Measurements from ENCODE around the gene STARD9.
"Not testable (repeated sequence)": the region's sequence is repeated elsewhere in the genome, so short reads cannot be mapped to it uniquely, and the experiment has no call there.

STARD9 gene

DNA sequence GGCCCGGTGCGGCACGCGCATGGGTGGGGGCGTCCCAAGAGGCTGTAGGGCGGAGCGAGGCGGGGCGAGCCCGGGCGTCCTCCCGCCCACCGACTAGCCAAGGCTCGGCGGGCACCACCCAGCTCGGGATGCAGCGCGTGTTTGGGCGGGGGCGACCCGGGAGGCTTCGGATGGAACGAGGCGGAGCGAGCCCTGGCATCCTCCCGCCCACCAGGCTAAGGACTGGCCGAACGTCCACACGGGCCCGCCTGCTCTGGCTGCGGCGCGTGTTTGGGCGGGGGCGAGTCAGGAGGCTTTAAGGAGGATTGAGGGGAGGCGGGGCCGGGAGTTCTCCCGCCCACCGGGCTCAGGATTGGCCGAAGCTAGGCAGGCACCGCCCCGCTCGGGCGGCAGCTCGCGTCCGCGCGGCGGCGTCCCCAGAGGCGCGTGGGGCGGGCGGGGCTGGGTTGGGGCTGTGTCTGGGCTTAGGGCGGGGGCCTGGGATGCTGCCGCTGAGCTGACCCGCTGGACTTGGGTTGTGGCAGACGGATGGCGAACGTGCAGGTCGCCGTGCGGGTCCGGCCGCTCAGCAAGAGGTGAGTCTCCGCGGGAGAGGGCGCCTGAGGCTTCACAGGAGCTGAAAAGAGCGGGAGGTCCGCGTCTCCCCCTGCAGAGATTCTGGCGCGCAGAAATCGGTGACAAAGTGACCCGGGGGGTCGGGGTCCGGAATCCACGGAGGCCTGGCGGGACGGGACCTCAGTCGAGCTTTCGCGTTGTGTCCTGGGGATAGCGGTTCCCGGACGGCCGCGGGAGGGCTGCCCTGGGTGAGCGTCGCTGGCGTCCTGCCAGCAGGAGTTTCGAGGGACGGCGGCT is at the start of gene STARD9:
Gene STARD9 (plus strand): TSS at position 419 of the 852 bp plus-strand sequence. CDS start 110 bp downstream, at position 529.
- DNase-seq = peak; percentile 97

DNA sequence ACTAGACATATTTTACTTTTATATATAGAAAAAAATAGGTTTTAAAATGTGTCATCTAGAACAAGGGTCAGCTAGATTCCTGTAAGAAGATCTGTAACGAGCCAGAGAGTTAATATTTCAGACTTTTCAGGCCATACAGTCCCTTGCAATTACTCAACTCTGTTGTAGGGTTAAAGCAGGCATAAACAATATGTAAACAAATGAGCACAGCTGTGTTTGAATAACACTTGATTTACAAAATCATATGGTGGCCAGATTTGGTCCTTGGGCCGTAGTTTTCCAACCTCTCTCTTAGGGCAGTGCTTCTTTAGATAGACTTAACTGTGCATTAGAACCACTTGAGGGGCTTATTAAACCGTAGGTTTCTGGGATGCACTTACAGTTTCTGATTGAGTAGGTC is 46.4 kb upstream of the STARD9 start:
- no peak for DNase-seq

DNA sequence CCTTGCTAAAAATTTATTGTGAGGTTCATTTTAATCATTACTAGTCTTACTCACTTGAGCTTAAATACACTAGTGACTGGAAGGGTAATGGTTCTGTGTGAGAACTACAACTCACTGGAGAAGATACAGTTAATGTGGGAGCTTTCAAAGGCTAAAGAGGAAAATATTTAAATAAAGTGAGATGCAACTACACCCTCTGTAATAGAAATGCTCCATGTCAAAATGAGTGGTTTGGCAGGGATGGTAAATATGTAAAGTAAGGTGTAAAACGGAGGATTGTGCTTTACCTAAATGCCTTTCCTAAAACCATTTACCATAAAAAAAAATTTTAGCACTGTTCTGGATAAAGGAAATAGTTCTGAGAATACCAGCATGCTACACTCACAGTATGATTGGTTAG is 42.2 kb upstream of the STARD9 start:
- no peak for DNase-seq

DNA sequence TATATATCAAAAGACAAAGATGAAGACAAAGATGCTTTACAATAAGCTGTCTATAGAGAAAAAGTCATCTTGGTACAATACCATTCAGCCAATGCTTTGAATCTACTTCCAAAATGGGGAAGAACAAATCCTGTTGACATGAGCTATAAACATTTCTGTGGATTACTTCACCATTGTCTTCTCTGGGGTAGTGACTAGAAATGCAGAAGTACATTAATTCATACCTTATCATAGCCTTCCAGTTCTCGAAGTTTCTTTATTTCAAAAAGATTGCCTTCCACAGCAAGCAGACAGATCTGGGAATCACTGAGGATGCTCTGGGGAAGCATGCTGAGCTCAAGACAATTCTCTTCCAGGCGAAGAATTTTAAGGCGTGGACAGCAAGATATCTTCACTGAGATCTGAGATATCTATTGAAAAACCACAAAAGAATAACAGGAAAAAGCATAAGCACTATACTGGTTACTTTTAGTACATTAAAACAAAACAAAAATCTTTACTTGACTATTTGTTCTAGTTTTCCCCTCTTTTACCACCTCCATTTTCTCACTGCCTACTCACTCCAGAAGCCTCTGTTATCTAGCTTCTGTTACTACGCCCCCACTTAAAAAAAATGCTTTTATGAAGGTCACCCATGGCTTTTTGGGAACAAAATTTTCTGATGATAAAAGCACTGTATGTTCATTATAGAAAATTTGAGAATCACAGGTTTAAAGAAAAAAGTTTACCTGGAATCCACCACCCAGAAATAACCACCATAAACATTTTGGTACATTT is 30.4 kb upstream of the STARD9 start:
- no peak for DNase-seq

DNA sequence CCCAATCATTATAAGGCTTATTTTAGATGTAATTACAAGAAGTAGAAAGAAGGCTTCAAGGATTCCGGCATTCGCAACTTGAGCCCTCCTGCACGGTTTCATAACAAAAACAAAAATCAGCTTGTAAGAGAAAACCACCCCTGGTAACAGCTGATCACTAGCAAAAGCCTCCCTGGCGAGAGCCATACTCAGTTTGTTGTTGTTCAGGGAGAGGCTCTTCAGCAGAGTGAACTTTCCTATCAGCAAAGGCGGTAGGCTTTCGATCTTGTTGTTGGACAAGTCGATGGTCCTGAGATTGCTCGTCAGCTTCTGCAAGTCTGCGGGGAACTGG is 27.5 kb upstream of the STARD9 start:
- no peak for DNase-seq

GRCh38 chr15:42548249-42549031 is 27.0 kb upstream of the STARD9 start, which contains the start of the genes HAUS2 and LRRC57:
TSS of gene HAUS2 (plus strand) at chr15:42548838. CDS start at chr15:42548873, 35 bp downstream.
TSS of gene LRRC57 (minus strand) at chr15:42548793. CDS start at chr15:42548434, 359 bp downstream.
- DNase-seq = peak; percentile 74

DNA sequence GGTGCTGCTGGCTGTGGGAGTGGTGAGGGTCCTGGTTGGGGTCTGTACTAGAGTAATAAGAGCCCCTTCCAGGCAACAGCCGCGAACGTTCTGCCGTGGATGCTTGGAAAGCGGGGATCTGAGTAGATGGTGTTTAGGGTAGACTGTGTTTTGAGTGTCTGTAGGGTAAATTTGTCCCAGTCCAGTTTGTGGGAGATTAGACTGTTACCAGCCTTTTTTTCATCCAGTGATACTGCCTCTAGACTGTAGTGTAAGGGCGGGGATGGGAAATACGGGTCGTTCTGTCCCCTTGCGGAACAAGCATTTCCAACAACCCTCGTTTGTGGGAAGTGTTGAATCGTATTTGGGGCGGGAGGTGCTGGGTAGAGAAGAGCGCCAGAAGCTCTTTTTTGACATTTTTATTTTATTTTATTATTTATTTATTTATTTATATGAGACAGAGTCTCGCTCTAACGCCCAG is 26.3 kb upstream of the STARD9 start:
- DNase-seq = peak; percentile 39

- no peak for DNase-seq
These were observed 25.5 kb upstream of the STARD9 start for GRCh38 chr15:42549741-42550392.

GRCh38 chr15:42553554-42553953 is 21.9 kb upstream of the STARD9 start:
- DNase-seq = no peak

DNA sequence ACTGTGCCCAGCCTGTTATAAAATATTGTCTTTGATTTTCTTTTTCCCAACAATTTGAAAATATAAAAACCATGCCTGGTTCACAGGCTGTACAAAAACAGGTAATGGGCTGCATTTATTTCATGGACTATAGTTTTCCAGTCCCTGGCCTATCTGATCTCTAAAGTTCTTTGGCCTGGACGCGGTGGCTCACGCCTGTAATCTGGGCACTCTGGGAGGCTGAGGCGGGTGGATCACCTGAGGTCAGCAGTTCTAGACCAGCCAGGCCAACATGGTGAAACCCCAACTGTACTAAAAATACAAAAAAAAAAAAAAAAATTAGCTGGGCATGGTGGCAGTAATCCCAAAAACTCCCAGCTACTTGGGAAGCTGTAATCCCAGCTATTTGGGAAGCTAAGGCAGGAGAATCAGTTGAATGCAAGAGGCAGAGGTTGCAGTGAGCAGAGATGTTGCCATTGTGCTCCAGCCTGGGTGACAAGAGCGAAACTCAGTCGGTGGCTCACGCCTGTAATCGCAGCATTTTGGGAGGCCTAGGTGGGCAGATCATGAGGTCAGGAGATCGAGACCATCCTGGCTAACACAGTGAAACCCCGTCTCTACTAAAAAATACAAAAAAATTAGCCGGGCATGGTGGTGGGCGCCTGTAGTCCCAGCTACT is 18.7 kb upstream of the STARD9 start:
- DNase-seq = not testable (repeated sequence)

- DNase-seq = no peak
These were observed 16.7 kb upstream of the STARD9 start for GRCh38 chr15:42558739-42559138.

DNA sequence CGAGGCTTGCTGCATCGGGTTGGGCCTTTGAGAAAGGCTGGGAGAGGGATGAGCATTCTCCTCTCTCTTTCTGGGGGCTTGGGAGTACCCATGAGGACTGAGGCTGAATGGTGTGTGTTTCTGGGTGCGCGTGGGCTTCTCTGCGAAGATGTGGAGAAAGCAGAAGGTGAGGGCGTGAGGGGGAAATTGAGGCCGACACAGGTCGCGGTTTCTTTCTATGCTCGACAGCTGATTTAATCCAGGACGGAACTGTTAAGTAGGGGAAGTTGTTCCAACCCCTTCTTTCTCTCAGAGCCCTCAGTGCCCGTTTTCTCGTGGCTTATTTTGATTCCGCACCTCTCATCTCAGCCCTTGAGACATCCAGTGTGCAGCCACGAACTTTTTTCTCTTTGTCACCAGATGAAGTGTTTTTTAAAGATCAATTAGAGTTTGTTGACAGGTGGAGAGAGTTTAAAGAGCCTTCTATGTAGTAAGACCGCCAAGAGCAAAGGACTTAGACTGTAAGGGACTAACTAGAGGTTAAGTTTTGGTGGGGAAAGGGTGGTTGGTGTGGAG is 711 bp downstream of the STARD9 start:
- no peak for DNase-seq

DNA sequence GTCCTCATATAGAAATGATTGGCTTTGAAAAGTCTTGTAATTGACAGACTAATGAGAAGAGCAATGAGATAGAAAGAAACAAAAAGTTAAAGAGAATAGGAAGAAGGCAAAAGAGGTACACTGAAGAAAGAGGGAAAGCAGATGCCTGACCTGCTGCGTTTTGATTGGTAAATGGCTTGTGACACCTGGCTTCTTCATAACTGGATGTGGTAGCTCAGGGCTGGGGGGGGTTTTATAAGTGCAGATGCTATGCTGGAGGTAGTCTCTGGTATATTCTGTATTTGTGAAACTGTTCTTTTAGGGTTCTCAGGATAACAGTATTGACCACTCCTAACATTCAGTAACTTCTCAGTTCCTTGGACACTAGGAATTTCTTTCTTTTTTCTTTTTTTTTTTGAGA is 1.4 kb downstream of the STARD9 start:
- no peak for DNase-seq

DNA sequence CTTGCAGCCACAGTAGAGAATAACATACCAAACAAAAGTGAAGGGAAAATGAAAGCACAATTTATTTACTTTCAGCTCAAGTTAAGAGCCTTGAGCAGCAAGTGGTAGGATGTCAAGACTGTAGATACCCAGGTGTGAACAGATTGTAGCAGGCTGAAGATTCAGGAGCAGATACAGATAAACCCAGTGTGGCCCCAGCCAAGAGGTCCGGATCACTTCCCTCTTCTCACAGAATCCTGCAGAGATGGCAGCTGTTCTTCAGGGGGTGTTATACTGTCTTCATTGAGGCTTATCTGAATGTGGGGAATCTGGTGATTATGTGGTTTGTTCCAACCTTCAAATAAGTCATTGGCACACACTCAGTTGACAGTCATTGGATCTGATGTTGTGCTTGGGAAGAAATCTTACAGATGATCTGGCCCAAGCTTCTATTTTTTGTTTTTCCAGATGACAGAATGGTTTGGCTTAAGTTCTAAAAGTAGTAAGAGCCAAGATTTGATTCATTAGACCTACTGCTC is 2.2 kb downstream of the STARD9 start:
- DNase-seq = no peak

DNA sequence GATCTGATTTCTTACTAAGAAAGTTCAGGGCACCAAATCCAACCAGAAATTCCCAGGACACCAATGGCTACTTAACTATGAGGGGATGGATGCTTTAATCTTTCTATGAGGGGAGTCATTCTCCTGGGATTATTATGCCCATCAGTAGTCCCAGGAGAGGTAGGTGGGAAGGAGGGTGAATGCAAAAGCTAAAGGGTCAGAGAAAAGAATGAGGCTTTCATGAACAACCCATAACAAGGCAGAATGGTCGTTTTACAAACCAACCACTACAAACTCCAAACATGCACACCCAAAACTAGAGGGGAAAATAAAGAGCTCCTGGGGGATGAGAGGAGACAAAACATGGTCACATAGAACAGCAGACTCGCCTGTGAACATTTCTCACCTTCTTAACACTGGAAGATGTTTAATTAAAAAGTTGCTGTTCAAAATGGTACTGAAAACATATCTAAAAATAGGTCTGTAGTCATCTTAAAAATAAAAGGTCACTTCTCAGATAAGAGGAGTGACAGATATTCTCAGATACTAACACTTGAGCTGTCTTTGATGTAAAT is 3.7 kb downstream of the STARD9 start:
- no peak for DNase-seq

DNA sequence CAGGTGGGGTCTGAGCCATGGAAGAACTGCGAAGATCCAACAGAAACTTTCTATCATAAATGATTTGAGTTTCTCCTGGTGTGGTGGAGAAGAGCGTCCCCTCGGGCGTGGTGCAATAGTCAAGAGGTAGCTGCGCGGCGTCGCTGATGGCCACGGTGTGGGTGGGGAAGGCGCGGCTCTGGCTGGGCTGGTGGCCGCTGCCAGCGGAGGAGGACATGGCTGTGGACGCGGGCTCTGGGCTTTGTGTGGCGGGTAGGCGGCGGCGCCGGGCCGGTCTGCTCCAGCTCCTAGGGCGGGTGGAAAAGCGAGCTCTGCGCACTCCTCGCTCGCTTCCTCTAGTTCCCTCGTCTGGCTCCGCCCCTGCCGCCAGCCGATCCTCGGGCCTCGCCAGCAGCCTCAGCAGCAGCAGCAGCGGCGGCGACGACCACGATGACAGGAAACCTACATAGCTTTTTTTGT is 5.9 kb downstream of the STARD9 start:
- DNase-seq = peak; percentile 35

DNA sequence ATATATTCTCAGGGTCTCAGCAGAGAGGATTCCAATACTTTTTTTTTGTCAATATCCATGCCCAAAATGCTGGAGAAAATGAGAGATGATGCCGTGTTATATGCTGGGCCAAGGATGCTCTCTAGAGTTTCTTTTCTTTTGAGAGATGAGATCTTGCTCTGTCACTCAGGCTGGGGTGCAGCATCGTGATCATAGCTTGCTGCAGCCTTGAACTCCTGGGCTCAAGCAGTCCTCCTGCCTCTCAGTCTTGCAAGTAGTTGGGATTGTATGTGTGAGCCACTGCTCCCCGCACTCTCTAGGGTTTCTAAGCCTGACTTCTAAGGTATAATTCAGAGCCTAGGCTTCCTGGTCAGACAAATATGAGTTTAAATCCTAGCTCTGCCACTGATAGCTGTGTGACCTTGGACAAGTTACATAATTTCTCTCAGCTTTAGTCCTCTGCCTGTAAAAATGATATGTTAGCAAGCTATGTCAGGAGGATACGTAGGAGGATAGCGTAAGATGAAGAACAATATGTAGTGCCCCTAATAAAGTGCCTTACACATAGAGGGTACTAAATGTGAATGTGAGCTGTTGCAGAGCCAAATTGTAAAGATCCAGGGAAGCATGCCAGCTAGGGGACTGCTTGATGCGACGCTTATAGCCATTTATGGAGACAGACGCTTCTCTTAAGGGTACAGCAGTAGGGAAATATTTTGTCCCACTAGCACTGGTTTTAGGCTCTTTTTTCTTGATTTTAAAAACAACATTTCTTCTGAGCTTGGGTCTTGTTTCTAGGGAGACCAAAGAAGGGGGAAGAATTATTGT is 7.4 kb downstream of the STARD9 start:
- no peak for DNase-seq

GRCh38 chr15:42584031-42584765 is 8.8 kb downstream of the STARD9 start:
- DNase-seq = no peak

DNA sequence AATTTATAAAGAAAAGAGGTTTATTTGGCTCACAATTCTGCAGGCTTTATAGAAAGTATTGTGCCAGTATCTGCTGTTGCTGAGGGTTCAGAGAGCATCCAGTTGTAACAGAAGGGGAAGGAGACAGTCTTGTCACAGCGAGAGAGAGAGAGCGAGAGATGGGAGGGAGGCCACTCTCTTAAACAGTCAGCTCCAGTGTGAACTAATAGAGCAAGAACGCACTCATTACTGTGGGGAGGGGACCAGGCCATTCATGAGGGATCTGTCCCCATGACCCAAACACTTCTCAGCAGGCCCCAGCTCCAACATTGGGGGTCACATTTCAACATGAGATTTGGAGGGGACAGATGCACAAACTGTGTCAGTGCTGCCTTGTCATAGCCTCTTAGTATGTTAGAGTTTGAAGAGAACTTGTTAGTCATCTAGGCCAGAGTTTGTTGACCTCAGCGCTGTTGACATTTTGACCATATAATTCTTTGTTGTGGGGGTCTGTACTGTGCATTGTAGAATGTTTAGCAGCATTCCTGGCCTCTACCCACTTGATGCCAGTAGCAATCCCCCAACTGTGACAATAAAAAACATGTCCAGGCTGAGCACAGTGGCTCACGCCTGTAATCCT is 15.3 kb downstream of the STARD9 start:
- no peak for DNase-seq

Data from kidney glomerular epithelial cell (primary cell).